HCT116 (cell line): ENCODE measurements around the gene IBA57. TPM values are rescaled to one million over a fixed set of nuclear protein-coding genes. Genes with fewer than 3 reads are reported as not detected.

Experiments
- ATAC-seq: fragments of 200-7000 bp; cut with Tn5 transposase; 2 replicates; pipeline ENCODE4 v1.9.1; 2020; ENCODE audit warnings: mild to moderate bottlenecking, moderate library complexity
- BruUV-seq: library from RNA; stranded (reverse); fragments of 400-500 nt; replicated peaks from 2 replicates; lab custom pipeline; 2021; lab: Mats Ljungman, UMichigan
- CTCF ChIA-PET: fragments of 300-600 bp; sonication (Branson Sonifier 250); formaldehyde crosslinking; loops from one replicate; lab custom pipeline; 2021; ENCODE audit warnings: antibody characterized with exemption; lab: Charles Lee
- POLR2A ChIA-PET: fragments of 300-600, 350-600 bp; sonication (Branson Sonifier 250); formaldehyde crosslinking; loops from one replicate; lab custom pipeline; 2021; ENCODE audit warnings: antibody characterized with exemption; lab: Charles Lee
- RAD21 ChIA-PET, 2 experiments: fragments of 300-600 bp; sonication (Branson Sonifier 250); formaldehyde crosslinking; loops; one replicate each; lab custom pipeline; 2023; ENCODE audit warnings: low total read pairs in 2 of 2; ENCODE audit not compliant: uncharacterized antibody in 2 of 2, unreplicated experiment in 2 of 2, low non-redundant PET in 1 of 2; lab: Charles Lee
- DNase-seq: peaks from one replicate; pipeline ENCODE4 v3.0.0-alpha.2; 2010; ENCODE audit warnings: low read depth, low spot score
- H2AFZ ChIP-seq: fragments of 200-600 bp; shearing (Covaris generic), sonication (generic); 2 replicates; pipeline ENCODE4 v1.6.1; 2017; ENCODE audit warnings: low read depth, mixed run types, mixed read lengths, antibody characterized with exemption, low read length; ENCODE audit not compliant: poor library complexity, severe bottlenecking
- H3K27ac ChIP-seq: 2 replicates; pipeline ENCODE4 v1.5.1; 2012; ENCODE audit warnings: low read depth, low read length
- H3K27me3 ChIP-seq: fragments of 200-600 bp; sonication (generic); 2 replicates; pipeline ENCODE4 v1.6.1; 2016; ENCODE audit warnings: mixed run types, low read length, mixed read lengths; ENCODE audit not compliant: insufficient read depth
- H3K36me3 ChIP-seq, 2 experiments: fragments of 200-500 bp in 1 of 2; fragments of 200-600 bp in 1 of 2; sonication (Bioruptor generic) in 1 of 2; sonication (generic) in 1 of 2; 2 replicates each; pipeline versions ENCODE4 v1.5.1 to v1.6.1; 2014 to 2016; ENCODE audit warnings: low read length in 2 of 2, inconsistent platforms in 1 of 2, mixed read lengths in 1 of 2, mixed run types in 1 of 2; ENCODE audit not compliant: insufficient read depth in 2 of 2, control insufficient read depth in 1 of 2
- H3K4me1 ChIP-seq, 2 experiments: fragments of 200-600 bp in 1 of 2; sonication (generic) in 1 of 2; 2 replicates each; pipeline versions ENCODE4 v1.5.1 to v1.6.1; 2012 to 2017; ENCODE audit warnings: low read length in 2 of 2, inconsistent platforms in 1 of 2, mild to moderate bottlenecking in 1 of 2, mixed read lengths in 1 of 2, mixed run types in 1 of 2, moderate library complexity in 1 of 2; ENCODE audit not compliant: insufficient read depth in 2 of 2, control insufficient read depth in 1 of 2
- H3K4me2 ChIP-seq: fragments of 200-600 bp; sonication (generic); 2 replicates; pipeline ENCODE4 v1.6.1; 2017; ENCODE audit warnings: mixed run types, low read length, mixed read lengths
- H3K4me3 ChIP-seq, 2 experiments: fragments of 200-600 bp in 1 of 2; sonication (generic) in 1 of 2; replicated peaks in 1 of 2; 2 replicates each; pipeline ENCODE4 v1.5.1; 2011 to 2016; ENCODE audit warnings: low read length in 2 of 2, control low read depth in 1 of 2, low read depth in 1 of 2, mild to moderate bottlenecking in 1 of 2, mixed read lengths in 1 of 2, mixed run types in 1 of 2
- H3K79me2 ChIP-seq: fragments of 200-600 bp; sonication (generic); 2 replicates; pipeline ENCODE4 v1.6.1; 2017; ENCODE audit warnings: mild to moderate bottlenecking, mixed run types, low read length, moderate library complexity, mixed read lengths; ENCODE audit not compliant: insufficient read depth
- H3K9ac ChIP-seq: fragments of 200-600 bp; sonication (generic); 2 replicates; pipeline ENCODE4 v1.6.1; 2016; ENCODE audit warnings: low read length, mixed read lengths
- H3K9me2 ChIP-seq: fragments of 200-600 bp; sonication (generic), shearing (Covaris generic); 2 replicates; pipeline ENCODE4 v1.6.1; 2017; ENCODE audit warnings: mixed run types, mild to moderate bottlenecking, moderate library complexity; ENCODE audit not compliant: insufficient read depth
- H3K9me3 ChIP-seq, 2 experiments: fragments of 200-500 bp in 1 of 2; fragments of 200-600 bp in 1 of 2; sonication (Bioruptor generic) in 1 of 2; sonication (generic) in 1 of 2; 2 replicates each; pipeline ENCODE4 v1.6.1; 2014 to 2017; ENCODE audit warnings: low read length in 2 of 2, mixed read lengths in 2 of 2, inconsistent platforms in 1 of 2, low read depth in 1 of 2, mild to moderate bottlenecking in 1 of 2, mixed run types in 1 of 2, moderate library complexity in 1 of 2; ENCODE audit not compliant: control insufficient read depth in 1 of 2, insufficient read depth in 1 of 2
- H4K20me1 ChIP-seq: fragments of 200-600 bp; sonication (generic), shearing (Covaris generic); 2 replicates; pipeline ENCODE4 v1.6.1; 2017; ENCODE audit warnings: mixed run types, mild to moderate bottlenecking, moderate library complexity; ENCODE audit not compliant: insufficient read depth
- CTCF ChIP-seq, 3 experiments: fragments of 200-600 bp in 1 of 3; sonication (generic) in 1 of 3; IDR thresholded peaks in 2 of 3; conservative IDR thresholded peaks in 1 of 3; 2 replicates each; pipeline ENCODE4 v1.5.1; 2012 to 2017; ENCODE audit warnings: low read depth in 2 of 3, low read length in 2 of 3, antibody characterized with exemption in 1 of 3, borderline replicate concordance in 1 of 3, control low read depth in 1 of 3, mild to moderate bottlenecking in 1 of 3, mixed read lengths in 1 of 3, mixed run types in 1 of 3, moderate library complexity in 1 of 3; ENCODE audit not compliant: insufficient read depth in 1 of 3
- FOSL1 ChIP-seq: IDR thresholded peaks from 2 replicates; pipeline ENCODE4 v1.6.1; 2012; ENCODE audit warnings: low read depth
- JUND ChIP-seq: IDR thresholded peaks from 2 replicates; pipeline ENCODE4 v1.6.1; 2012
- POLR2AphosphoS5 ChIP-seq: IDR thresholded peaks from 2 replicates; pipeline ENCODE4 v1.6.1; 2011; ENCODE audit warnings: mild to moderate bottlenecking, low read depth, low read length, moderate library complexity
- SRF ChIP-seq: IDR thresholded peaks from 2 replicates; pipeline ENCODE4 v1.6.1; 2012; ENCODE audit warnings: low read depth
- YY1 ChIP-seq: IDR thresholded peaks from 2 replicates; pipeline ENCODE4 v1.6.1; 2011; ENCODE audit warnings: low read length, low read depth, moderate library complexity, mild to moderate bottlenecking; ENCODE audit not compliant: insufficient replicate concordance; ENCODE audit errors: extremely low read depth
- ZBTB33 ChIP-seq: IDR thresholded peaks from 2 replicates; pipeline ENCODE4 v1.6.1; 2011; ENCODE audit warnings: mild to moderate bottlenecking, low read length, moderate library complexity; ENCODE audit not compliant: insufficient replicate concordance; ENCODE audit errors: extremely low read depth
- ZNF274 ChIP-seq: fragments of 200-500 bp; sonication (Bioruptor generic); IDR thresholded peaks from 2 replicates; pipeline ENCODE4 v1.6.1; 2014; ENCODE audit warnings: mild to moderate bottlenecking, low read depth, low read length, inconsistent platforms
- intact Hi-C: fragments of 100-400 bp; cut with micrococcal nuclease; formaldehyde crosslinking; loops from 2 replicates; pipeline ENCODE4 v1.10.0; 2022
- total RNA-seq: library from RNA; stranded (reverse); gene quantifications from one replicate; pipeline ENCODE4 v1.2.1, GENCODE V29; 2021; ENCODE audit not compliant: unreplicated experiment

IBA57 gene
- total RNA-seq, 1 experiment from 2014 or later: 11.6 TPM

GRCh38 chr1:228217551-228218344, 52.1 kb downstream of the IBA57 start (continued):
- TF ChIP-seq CTCF (IDR thresholded peaks at IDR 0.05 in 2 of 3, conservative IDR thresholded peaks at IDR 0.05 in 1 of 3; ENCODE audit: borderline replicate concordance in 1 of 3, insufficient read depth in 1 of 3, low read depth in 2 of 3, low read length in 2 of 3) (no peak), ZNF274 (no peak)

GRCh38 chr1:228218513-228219244, 53.1 kb downstream of the IBA57 start:
- Histone ChIP-seq H3K4me3 (no peak overlapping the region), H3K9ac (no peak overlapping the region), H2AFZ (no peak overlapping the region), H3K9me2 (no peaks in the 10 kb centered on the region), H3K4me1 (peaks cover 4 to 5% of the 10 kb centered on the region in 2 experiments; a peak in 2 of 4 replicates), H4K20me1 (no peaks in the 10 kb centered on the region), H3K4me2 (no peak overlapping the region), H3K9me3 (no peaks in the 10 kb centered on the region), H3K79me2 (no peaks in the 10 kb centered on the region), H3K36me3 (no peaks in the 10 kb centered on the region; a peak in 1 of 4 replicates), H3K27ac (no peak overlapping the region), H3K27me3 (no peaks in the 10 kb centered on the region)
- TF ChIP-seq YY1 (no peak), POLR2AphosphoS5 (no peak), FOSL1 (no peak), ZBTB33 (no peak), JUND (no peak), SRF (no peak)
- ATAC-seq (no peak), DNase-seq (no peak)
- POLR2A ChIA-PET: no interaction called here
- CTCF ChIA-PET: no interaction called here
- intact Hi-C loops: no loop called here
- RAD21 ChIA-PET: no interaction called here
- no TSS peak for BruUV-seq
